OCI-LY7 (cell line): Measurements from ENCODE around the gene RRM2. TPM values are rescaled to one million over a fixed set of nuclear protein-coding genes. Genes with fewer than 3 reads are reported as not detected.

Experiments
- BruUV-seq: library from RNA; stranded (reverse); fragments of 400-500 nt; replicated peaks from 2 replicates; lab custom pipeline; 2021; lab: Mats Ljungman, UMichigan
- CTCF ChIA-PET: fragments of 300-600 bp; sonication (Branson Sonifier 250); formaldehyde crosslinking; loops from one replicate; lab custom pipeline; 2022; ENCODE audit warnings: antibody characterized with exemption; ENCODE audit not compliant: unreplicated experiment; lab: Charles Lee
- POLR2A ChIA-PET: fragments of 300-600 bp; sonication (Branson Sonifier 250); formaldehyde crosslinking; loops from one replicate; lab custom pipeline; 2022; ENCODE audit warnings: antibody characterized with exemption; lab: Charles Lee
- DNase-seq: peaks from one replicate; pipeline ENCODE4 v3.0.0-alpha.2; 2015; ENCODE audit warnings: low spot score
- H2AFZ ChIP-seq: fragments of 200-600 bp; sonication (generic), shearing (Covaris generic); 2 replicates; pipeline ENCODE4 v1.6.1; 2014; ENCODE audit warnings: mild to moderate bottlenecking, antibody characterized with exemption, low read length, moderate library complexity
- H3K27ac ChIP-seq: fragments of 200-600 bp; sonication (generic); 2 replicates; pipeline ENCODE4 v1.5.1; 2014; ENCODE audit warnings: mixed run types, low read depth, mild to moderate bottlenecking, moderate library complexity, low read length, inconsistent platforms; ENCODE audit not compliant: poor library complexity, severe bottlenecking
- H3K36me3 ChIP-seq: fragments of 200-600 bp; sonication (generic); 2 replicates; pipeline ENCODE4 v1.6.1; 2014; ENCODE audit warnings: mild to moderate bottlenecking, antibody characterized with exemption, low read length, moderate library complexity, mixed read lengths; ENCODE audit not compliant: insufficient read depth
- H3K4me1 ChIP-seq: fragments of 200-600 bp; sonication (generic); 2 replicates; pipeline ENCODE4 v1.5.1; 2014; ENCODE audit warnings: mild to moderate bottlenecking, low read length; ENCODE audit not compliant: insufficient read depth, poor library complexity, severe bottlenecking
- H3K4me2 ChIP-seq: fragments of 200-600 bp; sonication (generic); 2 replicates; pipeline ENCODE4 v1.6.1; 2014; ENCODE audit warnings: mild to moderate bottlenecking, low read length
- H3K4me3 ChIP-seq: fragments of 200-600 bp; sonication (generic); 2 replicates; pipeline ENCODE4 v1.5.1; 2014; ENCODE audit warnings: mild to moderate bottlenecking, low read depth, low read length; ENCODE audit not compliant: poor library complexity, severe bottlenecking
- H3K79me2 ChIP-seq: fragments of 200-600 bp; sonication (generic); 2 replicates; pipeline ENCODE4 v1.6.1; 2016; ENCODE audit warnings: low read depth, mild to moderate bottlenecking, low read length, moderate library complexity, mixed read lengths; ENCODE audit not compliant: insufficient read depth
- H3K9me2 ChIP-seq: fragments of 200-600 bp; sonication (generic); 2 replicates; pipeline ENCODE4 v1.6.1; 2016; ENCODE audit warnings: mild to moderate bottlenecking, low read length, mixed read lengths; ENCODE audit not compliant: insufficient read depth
- H3K9me3 ChIP-seq: fragments of 200-600 bp; sonication (generic); 2 replicates; pipeline ENCODE4 v1.6.1; 2014; ENCODE audit warnings: mild to moderate bottlenecking, mixed run types, low read length, mixed read lengths
- H4K20me1 ChIP-seq: fragments of 200-600 bp; sonication (generic); 2 replicates; pipeline ENCODE4 v1.6.1; 2014; ENCODE audit warnings: mild to moderate bottlenecking, antibody characterized with exemption, low read length, moderate library complexity, mixed read lengths; ENCODE audit not compliant: insufficient read depth
- EZH2phosphoT487 ChIP-seq: fragments of 200-600 bp; sonication (generic); IDR thresholded peaks from 2 replicates; pipeline ENCODE4 v1.6.1; 2018; ENCODE audit warnings: low read depth, borderline replicate concordance, mild to moderate bottlenecking, mixed run types, antibody characterized with exemption, low read length, moderate library complexity, mixed read lengths
- intact Hi-C: fragments of 100-400 bp; cut with micrococcal nuclease; formaldehyde crosslinking; loops from one replicate; pipeline ENCODE4 v1.10.0; 2022; ENCODE audit not compliant: unreplicated experiment
- small RNA-seq: library from RNA; depleted of rRNA; stranded (forward); fragments of <200 nt; gene quantifications from one replicate; pipeline ENCODE3, GENCODE V24; 2014
- total RNA-seq, 2 experiments: library from RNA; depleted of rRNA in 1 of 2; stranded (reverse); fragments of >200 nt in 1 of 2; shearing (Covaris generic) in 1 of 2; gene quantifications; 2 replicates each; pipeline ENCODE4 v1.2.3, GENCODE V29; 2014 to 2022
- TF ChIP-seq, protein P1 (sequence below): fragments of 200-600 bp; sonication (generic); conservative IDR thresholded peaks from 2 replicates; pipeline ENCODE4 v1.5.1; 2014; ENCODE audit warnings: mild to moderate bottlenecking, antibody characterized with exemption, low read length, moderate library complexity, mixed read lengths

Gene RRM2
- total RNA-seq, 2 experiments from 2014 or later: 222 to 324 TPM

DNA sequence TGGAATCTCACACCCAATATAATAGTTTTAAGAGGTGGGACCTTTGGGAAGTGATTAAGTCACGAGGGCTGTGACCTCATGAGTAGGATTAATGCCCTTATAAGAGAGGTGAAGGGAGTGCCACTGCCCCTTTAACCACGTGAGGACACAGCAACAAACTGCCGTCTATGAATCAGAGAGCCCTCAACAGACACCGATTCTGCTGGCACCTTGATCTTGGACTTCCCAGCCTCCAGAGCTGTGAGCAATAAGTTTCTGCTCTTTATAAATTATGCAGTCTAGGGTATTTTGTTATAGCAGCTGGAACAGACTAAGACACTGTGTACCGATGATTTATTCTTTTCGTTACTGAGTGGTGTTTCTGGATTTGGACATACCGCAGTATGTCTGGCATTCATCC lies 56.2 kb downstream of the RRM2 start:
- Histone ChIP-seq H3K4me2 (no peak overlapping the region), H3K4me3 (no peak overlapping the region), H3K9me2 (no peaks in the 10 kb centered on the region), H3K79me2 (no peaks in the 10 kb centered on the region), H3K9me3 (no peaks in the 10 kb centered on the region), H3K27ac (no peak overlapping the region), H3K4me1 (no peaks in the 10 kb centered on the region), H3K36me3 (peaks cover 74% of the 10 kb centered on the region), H2AFZ (no peak overlapping the region), H4K20me1 (no peaks in the 10 kb centered on the region)
- POLR2A ChIA-PET: no interaction called here
- BruUV-seq: no TSS peak
- intact Hi-C loops: no loop called here
- no peak for DNase-seq
- CTCF ChIA-PET: no interaction called here
- no peak for TF ChIP-seq EZH2phosphoT487
- TF ChIP-seq, protein P1, sequence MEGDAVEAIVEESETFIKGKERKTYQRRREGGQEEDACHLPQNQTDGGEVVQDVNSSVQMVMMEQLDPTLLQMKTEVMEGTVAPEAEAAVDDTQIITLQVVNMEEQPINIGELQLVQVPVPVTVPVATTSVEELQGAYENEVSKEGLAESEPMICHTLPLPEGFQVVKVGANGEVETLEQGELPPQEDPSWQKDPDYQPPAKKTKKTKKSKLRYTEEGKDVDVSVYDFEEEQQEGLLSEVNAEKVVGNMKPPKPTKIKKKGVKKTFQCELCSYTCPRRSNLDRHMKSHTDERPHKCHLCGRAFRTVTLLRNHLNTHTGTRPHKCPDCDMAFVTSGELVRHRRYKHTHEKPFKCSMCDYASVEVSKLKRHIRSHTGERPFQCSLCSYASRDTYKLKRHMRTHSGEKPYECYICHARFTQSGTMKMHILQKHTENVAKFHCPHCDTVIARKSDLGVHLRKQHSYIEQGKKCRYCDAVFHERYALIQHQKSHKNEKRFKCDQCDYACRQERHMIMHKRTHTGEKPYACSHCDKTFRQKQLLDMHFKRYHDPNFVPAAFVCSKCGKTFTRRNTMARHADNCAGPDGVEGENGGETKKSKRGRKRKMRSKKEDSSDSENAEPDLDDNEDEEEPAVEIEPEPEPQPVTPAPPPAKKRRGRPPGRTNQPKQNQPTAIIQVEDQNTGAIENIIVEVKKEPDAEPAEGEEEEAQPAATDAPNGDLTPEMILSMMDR: no peak

- no peaks in the 10 kb centered on the region for H4K20me1 ChIP-seq
- no peaks in the 10 kb centered on the region for H3K9me3 ChIP-seq
- no peak for DNase-seq
- H3K9me2 ChIP-seq: no peaks in the 10 kb centered on the region
- H3K4me3 ChIP-seq: no peak overlapping the region
- TF ChIP-seq, protein P1: no peak
- no peak for TF ChIP-seq EZH2phosphoT487
- intact Hi-C loops: no loop called here
- no peak overlapping the region for H2AFZ ChIP-seq
- H3K79me2 ChIP-seq: no peaks in the 10 kb centered on the region
- ChIA-PET POLR2A (no interaction called here), CTCF (no interaction called here)
- BruUV-seq: no TSS peak
- H3K36me3 ChIP-seq: peaks cover 72% of the 10 kb centered on the region
- no peaks in the 10 kb centered on the region for H3K4me1 ChIP-seq
- H3K4me2 ChIP-seq: no peak overlapping the region
- H3K27ac ChIP-seq: no peak overlapping the region
Observed at GRCh38 chr2:10179422-10179821, 56.9 kb downstream of the RRM2 start.

DNA sequence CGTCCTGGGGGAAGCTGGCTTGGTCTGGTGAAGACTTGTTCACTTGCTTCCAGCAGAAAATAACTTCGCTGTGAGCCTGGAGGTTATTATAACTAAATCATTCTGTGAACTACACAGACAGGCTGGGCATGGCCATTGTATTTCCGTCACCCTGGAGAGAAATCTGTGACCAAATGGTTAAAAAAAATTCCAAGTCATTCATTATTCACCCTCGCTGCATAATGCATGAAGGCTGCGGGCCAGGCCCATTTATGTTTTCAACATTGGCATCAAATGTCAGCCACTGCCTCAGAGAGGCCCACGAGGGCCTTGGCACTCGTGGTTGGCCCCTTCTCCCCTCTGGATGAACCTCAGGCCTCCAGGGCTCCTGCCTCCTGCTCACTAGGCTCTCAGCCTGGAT lies 57.7 kb downstream of the RRM2 start:
- CTCF ChIA-PET: no interaction called here
- Histone ChIP-seq H3K79me2 (no peaks in the 10 kb centered on the region), H3K27ac (no peak overlapping the region), H3K36me3 (peaks cover 69% of the 10 kb centered on the region), H3K9me2 (no peaks in the 10 kb centered on the region), H3K4me1 (no peaks in the 10 kb centered on the region), H3K9me3 (no peaks in the 10 kb centered on the region), H3K4me3 (no peak overlapping the region), H2AFZ (no peak overlapping the region), H3K4me2 (no peak overlapping the region), H4K20me1 (no peaks in the 10 kb centered on the region)
- intact Hi-C loops: no loop called here
- POLR2A ChIA-PET: no interaction called here
- no TSS peak for BruUV-seq
- no peak for TF ChIP-seq EZH2phosphoT487
- TF ChIP-seq, protein P1: no peak
- no peak for DNase-seq

Small RNA genes within 50 kb of the gene (small RNA-seq; reads per million reads assigned to genes)
- not detected for gene RF00410
- not detected for gene RF00568

Other genes starting within 250 kb of the RRM2 start
- 0.19 and 2.4 TPM in 2 replicates for gene GRHL1, start 171.0 kb upstream of the RRM2 start, total RNA-seq (2014; rRNA removed; shearing (Covaris generic))
- gene GRHL1, start 171.0 kb upstream of the RRM2 start, total RNA-seq (2022): 1.2 and 2.5 TPM in 2 replicates
- gene KLF11, start 79.2 kb upstream of the RRM2 start, total RNA-seq (2014; rRNA removed; shearing (Covaris generic)): 6.3 and 6.5 TPM in 2 replicates
- 14.9 and 15.8 TPM in 2 replicates for gene KLF11, start 79.2 kb upstream of the RRM2 start, total RNA-seq (2022)
- not detected in 2 replicates for gene CYS1, start 42.3 kb upstream of the RRM2 start, total RNA-seq (2014; rRNA removed; shearing (Covaris generic))
- gene CYS1, start 42.3 kb upstream of the RRM2 start, total RNA-seq (2022): 0.17 and 0.68 TPM in 2 replicates
- gene HPCAL1, start 180.2 kb downstream of the RRM2 start, total RNA-seq (2014; rRNA removed; shearing (Covaris generic)): 9.1 and 9.7 TPM in 2 replicates
- 7.2 and 9.2 TPM in 2 replicates for gene HPCAL1, start 180.2 kb downstream of the RRM2 start, total RNA-seq (2022)